SH-SY5Y (cell line): Measurements from ENCODE around the gene BRINP3.

Experiments used
- GATA2 ChIP-seq: IDR thresholded peaks from 2 replicates; pipeline ENCODE4 v1.6.1; 2011; ENCODE audit warnings: mild to moderate bottlenecking, low read depth, low read length
- GATA3 ChIP-seq: IDR thresholded peaks from 2 replicates; pipeline ENCODE4 v1.6.1; 2011; ENCODE audit warnings: low read depth, mild to moderate bottlenecking, low read length, moderate library complexity

The BRINP3 gene

GRCh38 chr1:190312763-190313162 is 164.9 kb downstream of the BRINP3 start:
- no peak for TF ChIP-seq GATA2
- TF ChIP-seq GATA3 = no peak

- TF ChIP-seq GATA3 = no peak
- TF ChIP-seq GATA2 = no peak
Observed at GRCh38 chr1:190303501-190303900, 174.2 kb downstream of the BRINP3 start.

DNA sequence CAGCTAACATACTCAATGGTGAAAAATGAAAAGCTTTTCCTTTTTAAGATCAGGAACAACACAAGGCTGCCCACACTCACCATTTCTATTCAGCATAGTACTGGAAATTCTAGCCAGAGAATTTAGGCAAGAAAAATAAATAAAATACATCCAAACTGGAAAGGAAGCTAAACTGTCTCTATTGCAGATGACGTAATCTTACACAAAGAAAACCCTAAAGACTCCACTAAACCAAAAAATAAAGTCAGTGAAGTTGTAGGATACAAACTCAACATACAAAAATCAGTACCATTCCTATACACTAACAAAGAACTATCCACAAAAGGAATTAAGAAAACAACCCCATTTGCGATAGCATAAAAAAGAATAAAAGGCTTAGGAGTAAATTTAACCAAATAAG is 181.2 kb downstream of the BRINP3 start:
- no peak for TF ChIP-seq GATA3
- no peak for TF ChIP-seq GATA2

GRCh38 chr1:190289897-190290296 is 187.8 kb downstream of the BRINP3 start:
- TF ChIP-seq GATA3 = no peak
- no peak for TF ChIP-seq GATA2

- TF ChIP-seq GATA3 (no peak), GATA2 (no peak)
Observed at GRCh38 chr1:190286111-190286510, 191.6 kb downstream of the BRINP3 start.

DNA sequence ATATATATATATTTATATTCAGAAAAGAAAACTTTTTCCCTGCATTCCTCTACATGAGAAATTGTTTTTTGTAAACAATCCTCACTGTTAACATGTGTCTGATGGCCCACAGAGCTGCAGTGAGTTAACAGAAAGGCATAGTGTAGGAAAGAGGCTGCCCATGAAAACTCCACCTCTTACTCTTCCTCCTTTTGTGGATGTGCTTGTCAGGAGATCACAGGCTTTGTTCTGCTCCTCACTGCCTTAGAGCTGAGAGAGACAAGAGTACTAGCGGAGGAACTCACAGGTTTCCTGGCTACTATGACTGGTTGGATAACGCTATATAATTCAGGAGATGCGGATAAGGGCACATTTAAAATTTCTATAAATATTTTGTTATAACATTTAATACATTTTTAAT is 200.6 kb downstream of the BRINP3 start:
- TF ChIP-seq GATA3 (no peak), GATA2 (no peak)

DNA sequence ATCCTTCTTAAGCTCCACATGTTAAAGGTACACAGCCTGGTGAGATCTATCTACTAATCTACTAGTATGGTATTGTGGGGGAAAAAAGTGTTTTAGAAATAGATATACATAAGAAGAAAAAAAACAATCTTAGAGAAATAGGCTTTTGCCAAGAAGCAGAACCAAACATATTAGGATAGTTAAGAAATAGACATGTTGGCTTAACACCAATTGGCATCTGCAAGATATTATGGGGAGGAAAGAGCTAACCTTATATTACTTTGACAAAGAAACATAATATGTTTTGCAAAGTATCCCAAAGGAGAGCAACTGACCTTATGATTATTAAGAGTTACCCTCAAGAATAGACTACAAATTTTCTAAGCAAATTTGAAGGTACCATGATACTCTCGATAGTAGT is 202.9 kb downstream of the BRINP3 start:
- no peak for TF ChIP-seq GATA2
- TF ChIP-seq GATA3 = no peak

- no peak for TF ChIP-seq GATA2
Observed at GRCh38 chr1:190273161-190273560, 204.5 kb downstream of the BRINP3 start.

DNA sequence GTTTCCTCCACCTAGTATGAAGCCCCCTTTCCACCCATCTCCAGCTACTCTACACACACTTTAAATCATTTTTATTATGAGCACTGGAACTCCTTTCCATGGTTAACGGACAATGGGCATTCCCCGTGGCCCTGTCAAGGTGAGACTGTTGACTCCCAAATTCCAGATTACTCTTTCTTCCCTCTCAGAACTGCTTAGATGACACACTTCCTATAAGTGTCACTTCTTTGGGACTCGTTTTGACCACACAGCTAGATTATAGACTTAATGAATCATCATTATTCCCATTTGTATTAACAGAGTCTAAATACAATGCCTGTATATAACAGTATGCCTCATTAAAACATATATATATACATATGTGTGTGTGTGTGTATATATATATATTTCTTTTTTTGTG is 215.1 kb downstream of the BRINP3 start:
- TF ChIP-seq GATA2 (no peak), GATA3 (no peak)

DNA sequence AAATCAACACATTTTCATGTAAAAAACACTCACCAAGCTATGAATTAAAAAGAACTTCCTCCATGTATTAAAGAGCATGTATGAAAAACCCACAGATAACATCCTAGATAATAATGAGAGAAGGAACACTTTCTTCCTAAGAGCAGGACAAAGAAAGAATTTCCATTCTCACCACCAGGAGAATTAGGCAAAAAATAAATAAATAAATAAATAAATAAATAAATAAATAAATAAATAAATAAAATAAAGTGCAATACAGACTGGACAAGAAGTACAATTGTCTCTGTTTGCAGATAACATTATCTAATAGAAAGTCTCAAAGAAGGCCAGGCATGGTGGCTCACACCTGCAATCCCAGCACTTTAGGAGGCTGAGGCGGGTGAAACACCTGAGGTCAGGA is 218.2 kb downstream of the BRINP3 start:
- TF ChIP-seq GATA2 (no peak), GATA3 (no peak)

DNA sequence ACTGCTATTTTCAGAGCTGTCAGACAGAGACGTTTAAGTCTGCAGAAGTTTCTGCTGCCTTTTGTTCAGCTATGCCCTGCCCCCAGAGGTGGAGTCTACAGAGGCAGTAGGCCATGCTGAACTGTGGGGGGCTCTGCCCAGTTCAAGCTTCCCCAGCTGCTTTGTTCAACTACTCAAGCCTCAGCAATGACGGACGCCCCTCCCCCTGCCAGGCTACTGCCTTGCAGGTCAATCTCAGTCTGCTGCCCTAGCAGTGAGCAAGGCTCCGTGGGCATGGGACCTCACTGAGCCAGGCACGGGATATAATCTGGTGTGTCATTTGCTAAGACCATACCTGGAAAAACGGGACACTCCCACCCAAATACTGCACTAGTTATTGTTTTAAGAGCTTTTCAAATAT is 219.7 kb downstream of the BRINP3 start:
- TF ChIP-seq GATA2 (no peak), GATA3 (no peak)

- TF ChIP-seq GATA3 (no peak), GATA2 (no peak)
Observed at GRCh38 chr1:190252046-190252445, 225.6 kb downstream of the BRINP3 start.

DNA sequence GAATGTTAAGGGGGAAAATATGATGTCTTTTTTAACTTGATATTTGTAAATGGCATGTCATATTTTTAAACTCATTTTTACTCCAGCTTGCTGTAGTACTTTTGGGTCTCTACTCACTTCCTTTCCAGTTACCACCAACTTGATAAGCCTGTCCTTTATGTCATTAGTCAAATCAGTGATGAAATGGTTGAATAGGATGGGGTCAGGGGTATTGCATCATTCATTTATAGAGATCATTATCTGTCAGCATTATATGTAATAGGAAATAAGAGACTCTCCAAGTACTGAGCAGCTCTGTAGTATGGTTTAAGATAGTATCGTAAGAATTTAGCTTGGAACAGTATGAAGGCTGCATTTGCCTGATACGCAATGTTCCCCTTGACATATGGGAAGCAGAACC is 227.3 kb downstream of the BRINP3 start:
- no peak for TF ChIP-seq GATA3
- no peak for TF ChIP-seq GATA2

DNA sequence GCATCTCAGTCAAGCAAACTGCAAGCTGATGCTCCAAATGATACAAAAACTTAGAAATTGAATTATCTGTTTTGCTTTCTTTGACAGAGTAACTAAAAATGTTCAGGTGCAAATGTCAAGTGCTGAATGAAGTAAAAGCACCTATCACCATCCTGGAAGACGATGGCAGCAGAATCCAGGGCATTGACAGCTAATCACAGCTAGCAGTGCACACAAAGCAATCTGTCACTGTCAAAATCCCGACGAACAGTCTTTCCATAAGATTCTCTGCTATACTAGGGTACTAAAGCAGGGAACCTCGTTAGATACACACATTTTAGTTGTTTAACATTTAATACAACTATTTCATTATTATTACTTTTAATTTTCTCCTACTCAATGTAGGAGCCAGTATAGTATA is 233.3 kb downstream of the BRINP3 start:
- TF ChIP-seq GATA3 (no peak), GATA2 (no peak)

GRCh38 chr1:190243056-190243455 is 234.6 kb downstream of the BRINP3 start:
- TF ChIP-seq GATA3 (no peak), GATA2 (no peak)

- TF ChIP-seq GATA2 = no peak
- TF ChIP-seq GATA3 = no peak
Observed at GRCh38 chr1:190226006-190226405, 251.7 kb downstream of the BRINP3 start.

GRCh38 chr1:190212450-190212849 is 265.2 kb downstream of the BRINP3 start:
- TF ChIP-seq GATA3 (no peak), GATA2 (no peak)

GRCh38 chr1:190207733-190208132 is 269.9 kb downstream of the BRINP3 start:
- TF ChIP-seq GATA3 (no peak), GATA2 (no peak)
